Fibroblast of pulmonary artery (primary cell): ENCODE data around the gene PEAK3.

Experiments
- DNase-seq: peaks from one replicate; pipeline ENCODE4 v3.0.0-alpha.2; 2010; ENCODE audit warnings: low read depth
- H3K4me3 ChIP-seq: replicated peaks from 2 replicates; pipeline ENCODE4 v1.5.1; 2011; ENCODE audit warnings: low read depth, mild to moderate bottlenecking, control low read depth, low read length, moderate library complexity
- CTCF ChIP-seq: IDR thresholded peaks from 2 replicates; pipeline ENCODE4 v1.5.1; 2011; ENCODE audit warnings: mild to moderate bottlenecking, control low read depth, low read length, inconsistent platforms; ENCODE audit errors: missing control alignments

Gene PEAK3

GRCh38 chr19:2234996-2235380 is 47.0 kb downstream of the PEAK3 start:
- no peak for DNase-seq
- TF ChIP-seq CTCF: no peak
- peak overlapping the region; percentile 74 for H3K4me3 ChIP-seq

GRCh38 chr19:2233601-2234280 is 48.2 kb downstream of the PEAK3 start:
- DNase-seq: no peak
- TF ChIP-seq CTCF: no peak
- no peak overlapping the region for H3K4me3 ChIP-seq

GRCh38 chr19:2232286-2233151 is 49.5 kb downstream of the PEAK3 start:
- DNase-seq: no peak
- TF ChIP-seq CTCF: no peak
- no peak overlapping the region for H3K4me3 ChIP-seq

- H3K4me3 ChIP-seq: no peak overlapping the region
- no peak for TF ChIP-seq CTCF
- no peak for DNase-seq
Measured at GRCh38 chr19:2231621-2232221, 50.3 kb downstream of the PEAK3 start.

GRCh38 chr19:2230807-2231533 is 51.0 kb downstream of the PEAK3 start:
- DNase-seq: no peak
- no peak for TF ChIP-seq CTCF
- H3K4me3 ChIP-seq: no peak overlapping the region

GRCh38 chr19:2230033-2230531 is 51.9 kb downstream of the PEAK3 start:
- DNase-seq: no peak
- no peak overlapping the region for H3K4me3 ChIP-seq
- no peak for TF ChIP-seq CTCF
